Gastrocnemius medialis (tissue), 4 donors: ENCODE results near the gene CTSD.

Source experiments
- CTCF ChIP-seq, 5 experiments: fragments of 450-650 bp in 3 of 5; fragments of 200-600 bp in 2 of 5; sonication (generic) in 2 of 5; IDR thresholded peaks in 4 of 5; conservative IDR thresholded peaks in 1 of 5; 1 replicate in 4 of 5; 2 replicates in 1 of 5; pipeline ENCODE4 v1.5.1; 2016 to 2019; ENCODE audit warnings: antibody characterized with exemption in 5 of 5, mild to moderate bottlenecking in 3 of 5, moderate library complexity in 3 of 5
- POLR2A ChIP-seq, 2 donors: fragments of 450-650 bp; IDR thresholded peaks; one replicate each; pipeline ENCODE4 v1.6.1; 2017; ENCODE audit warnings: antibody characterized with exemption in 2 of 2, mild to moderate bottlenecking in 2 of 2, moderate library complexity in 2 of 2

- TF ChIP-seq CTCF (IDR thresholded peaks at IDR 0.05 in 4 of 5, conservative IDR thresholded peaks at IDR 0.05 in 1 of 5) = no peak
- TF ChIP-seq POLR2A (IDR thresholded peaks at IDR 0.05) = no peak
Measured at GRCh38 chr11:1774886-1775285, 11.2 kb upstream of the CTSD start.
